ENCODE results near the gene CASP6. TPM values are rescaled to one million over a fixed set of nuclear protein-coding genes. Genes with fewer than 3 reads are reported as not detected.

CASP6 gene
- total RNA-seq, result 100 to 1,000 TPM in 1 of 4 donors, 10 to 100 TPM in 3; 17.0 to 121 (median 43.7) TPM

DNA sequence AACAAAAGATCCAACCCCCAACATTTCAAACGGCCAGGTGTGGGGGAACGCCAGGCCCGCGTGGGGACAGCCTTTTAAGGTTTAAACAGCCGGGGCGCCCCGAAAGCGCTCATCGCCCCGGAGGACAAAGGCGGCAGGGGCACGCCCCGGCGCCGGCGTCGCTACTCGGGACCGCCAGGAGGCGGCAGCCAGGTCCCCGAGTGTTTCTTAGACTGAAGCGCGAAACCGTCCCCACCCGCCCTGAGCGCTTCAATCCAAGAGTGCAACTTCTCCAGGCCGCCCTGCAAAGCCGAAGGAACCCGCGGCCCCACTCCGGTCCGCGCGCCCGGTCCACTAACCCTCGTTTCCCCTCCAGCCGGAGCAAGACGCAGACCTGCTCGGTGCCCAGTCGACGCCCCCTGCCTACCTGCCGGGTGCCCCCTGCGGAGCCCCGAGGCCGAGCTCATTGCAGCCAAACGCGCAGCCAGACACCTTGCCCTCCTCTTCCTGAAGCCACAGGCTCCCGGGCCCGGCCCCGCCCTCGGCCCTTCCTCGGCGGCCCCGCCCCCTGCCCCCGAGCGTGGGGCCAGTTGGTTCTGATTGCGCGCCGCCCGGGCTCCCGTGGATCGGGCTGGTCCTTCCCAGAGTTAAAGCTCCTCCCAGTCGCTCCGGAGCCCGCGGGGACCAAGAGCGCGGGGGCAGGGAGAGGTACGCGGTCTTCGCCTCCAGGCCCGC is at the start of gene CASP6:
TSS of gene CASP6 (minus strand) at position 496 of the 714 bp plus-strand sequence. CDS start at position 446, 50 bp downstream.
- intact Hi-C loops (cut with DNase I; ENCODE audit: low total_unique reads), result loop anchor here (10.0 kb wide), 1 partner anchor 268 kb away; the partner anchor contains the start of gene SEC24B
- TF ChIP-seq, protein P1, sequence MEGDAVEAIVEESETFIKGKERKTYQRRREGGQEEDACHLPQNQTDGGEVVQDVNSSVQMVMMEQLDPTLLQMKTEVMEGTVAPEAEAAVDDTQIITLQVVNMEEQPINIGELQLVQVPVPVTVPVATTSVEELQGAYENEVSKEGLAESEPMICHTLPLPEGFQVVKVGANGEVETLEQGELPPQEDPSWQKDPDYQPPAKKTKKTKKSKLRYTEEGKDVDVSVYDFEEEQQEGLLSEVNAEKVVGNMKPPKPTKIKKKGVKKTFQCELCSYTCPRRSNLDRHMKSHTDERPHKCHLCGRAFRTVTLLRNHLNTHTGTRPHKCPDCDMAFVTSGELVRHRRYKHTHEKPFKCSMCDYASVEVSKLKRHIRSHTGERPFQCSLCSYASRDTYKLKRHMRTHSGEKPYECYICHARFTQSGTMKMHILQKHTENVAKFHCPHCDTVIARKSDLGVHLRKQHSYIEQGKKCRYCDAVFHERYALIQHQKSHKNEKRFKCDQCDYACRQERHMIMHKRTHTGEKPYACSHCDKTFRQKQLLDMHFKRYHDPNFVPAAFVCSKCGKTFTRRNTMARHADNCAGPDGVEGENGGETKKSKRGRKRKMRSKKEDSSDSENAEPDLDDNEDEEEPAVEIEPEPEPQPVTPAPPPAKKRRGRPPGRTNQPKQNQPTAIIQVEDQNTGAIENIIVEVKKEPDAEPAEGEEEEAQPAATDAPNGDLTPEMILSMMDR (IDR thresholded peaks at IDR 0.05), result peak; percentile 37 to 76 (median 53)
- TF ChIP-seq POLR2A (IDR thresholded peaks at IDR 0.05), result peak; percentile 32 to 48
- Histone ChIP-seq H3K4me3 (peak within 1 kb of the TSS; percentile 68 to 81), H3K4me1 (peaks cover 0 to 6% of the 10 kb centered on the region in 2 donors), H3K27me3 (no peaks in the 10 kb centered on the region), H3K9me3 (no peaks in the 10 kb centered on the region), H3K36me3 (no peaks in the 10 kb centered on the region), H3K27ac (peak within 1 kb of the TSS; percentile 76 to 87)
- peak; percentile 83 to 85 for DNase-seq

DNA sequence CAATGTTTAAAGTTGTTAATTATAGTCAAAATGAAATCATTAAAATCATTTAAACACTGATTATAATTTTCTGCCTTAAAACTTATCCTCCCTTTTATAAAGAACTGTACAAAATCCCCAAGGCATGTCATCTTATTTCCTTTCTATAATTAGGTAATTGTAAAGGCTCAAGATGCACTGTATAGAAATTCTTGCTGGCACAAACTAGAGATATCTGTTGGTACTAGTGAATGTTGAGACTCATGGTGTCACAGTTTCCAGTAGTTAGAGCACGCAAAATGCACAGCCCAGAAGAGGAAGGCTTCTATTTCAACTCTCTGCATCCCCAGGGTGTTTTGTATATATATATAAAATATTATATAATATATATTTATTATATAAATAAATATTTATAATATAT is 49.3 kb upstream of the CASP6 start:
- Histone ChIP-seq H3K4me3 (no peak overlapping the region), H3K27ac (no peak overlapping the region), H3K4me1 (no peaks in the 10 kb centered on the region), H3K9me3 (no peaks in the 10 kb centered on the region), H3K36me3 (no peaks in the 10 kb centered on the region), H3K27me3 (no peaks in the 10 kb centered on the region)
- no peak for DNase-seq
- intact Hi-C loops (cut with DNase I; ENCODE audit: low total_unique reads), result no loop called here
- TF ChIP-seq, protein P1 (IDR thresholded peaks at IDR 0.05), result no peak
- TF ChIP-seq POLR2A (IDR thresholded peaks at IDR 0.05), result no peak

DNA sequence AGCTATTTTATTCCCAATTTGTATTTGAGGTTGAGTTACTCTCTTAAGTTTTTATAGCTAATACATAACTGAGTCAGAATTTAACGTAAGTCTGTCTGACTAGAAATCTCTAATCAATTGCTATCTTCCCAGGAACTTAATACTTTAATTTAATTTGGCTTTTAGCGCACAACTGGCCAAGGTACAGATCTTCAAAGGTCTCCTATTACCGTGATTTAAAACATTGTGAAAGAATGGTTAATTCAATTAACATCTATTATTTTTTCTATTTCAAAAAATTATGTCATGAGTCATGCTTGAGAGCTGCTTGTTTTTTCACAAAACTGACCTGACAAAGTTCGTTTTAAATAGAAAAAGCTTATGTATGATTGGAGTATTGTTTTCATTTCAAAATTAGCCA is 48.6 kb upstream of the CASP6 start:
- DNase-seq, result no peak
- no peaks in the 10 kb centered on the region for H3K9me3 ChIP-seq
- H3K36me3 ChIP-seq, result no peaks in the 10 kb centered on the region
- no peak overlapping the region for H3K4me3 ChIP-seq
- no peaks in the 10 kb centered on the region for H3K27me3 ChIP-seq
- TF ChIP-seq, protein P1 (IDR thresholded peaks at IDR 0.05), result no peak
- no peak for TF ChIP-seq POLR2A (IDR thresholded peaks at IDR 0.05)
- intact Hi-C loops (cut with DNase I; ENCODE audit: low total_unique reads), result no loop called here
- no peaks in the 10 kb centered on the region for H3K4me1 ChIP-seq
- H3K27ac ChIP-seq, result no peak overlapping the region

DNA sequence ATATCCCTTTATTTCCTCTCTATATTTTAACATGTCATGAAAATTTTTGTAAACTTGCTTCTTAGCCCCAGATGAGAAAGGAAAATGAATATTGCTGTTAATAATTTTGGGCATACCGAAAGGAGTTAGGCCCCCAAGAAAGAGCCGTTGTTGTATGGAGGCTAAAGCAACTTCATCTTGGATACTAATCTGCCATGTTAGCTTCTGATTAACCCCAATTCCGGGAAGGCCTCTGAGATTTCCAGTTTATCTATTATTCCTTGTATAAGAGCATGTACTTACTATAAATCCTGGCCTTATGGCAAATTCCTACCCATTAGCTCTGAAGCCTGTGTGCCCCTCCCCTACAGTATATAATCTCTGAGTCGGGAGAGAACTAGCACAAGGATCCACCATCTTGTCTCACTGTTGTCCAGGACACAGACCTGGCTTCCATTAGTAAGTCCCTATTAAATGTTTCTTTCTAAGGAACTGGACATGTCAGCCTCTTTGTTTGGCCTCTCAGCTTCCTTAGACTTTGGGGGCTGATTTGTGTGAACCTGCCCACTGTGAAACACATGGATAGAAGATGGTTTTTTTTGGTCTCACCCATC is 47.5 kb upstream of the CASP6 start:
- no peak for TF ChIP-seq POLR2A (IDR thresholded peaks at IDR 0.05)
- TF ChIP-seq, protein P1 (IDR thresholded peaks at IDR 0.05), result no peak

DNA sequence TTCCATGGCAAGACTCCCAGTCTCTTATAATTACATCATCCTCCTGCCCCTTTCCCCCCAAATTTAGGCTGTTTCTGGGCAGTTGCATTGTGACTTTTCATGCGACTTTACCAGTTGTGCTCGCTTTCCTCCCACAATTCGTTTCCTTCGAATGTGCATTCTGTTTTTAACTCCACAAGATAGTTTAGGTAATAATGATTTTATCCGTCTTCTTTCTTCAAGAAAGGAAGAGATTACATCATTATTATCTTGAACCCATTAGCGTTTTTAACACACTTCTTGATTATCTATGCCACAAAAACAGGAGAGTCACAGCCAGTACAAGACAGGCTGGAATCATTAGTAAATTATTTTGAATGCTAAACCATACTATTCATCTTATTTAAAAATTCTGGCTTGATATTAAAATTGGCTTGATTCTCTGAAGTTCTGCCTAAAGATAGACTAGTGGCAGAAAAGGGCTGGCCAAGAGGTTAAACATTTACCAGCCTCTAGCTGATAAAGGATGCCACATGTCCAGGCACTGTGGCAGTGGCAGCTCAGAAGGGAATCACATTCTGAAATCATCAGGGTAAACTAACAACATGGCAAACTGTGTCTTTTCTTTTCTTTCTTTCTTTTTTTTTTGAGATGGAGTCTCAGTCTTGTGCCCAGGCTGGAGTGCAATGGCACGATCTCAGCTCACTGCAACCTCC is 46.3 kb upstream of the CASP6 start:
- no peaks in the 10 kb centered on the region for H3K9me3 ChIP-seq
- no peak for TF ChIP-seq POLR2A (IDR thresholded peaks at IDR 0.05)
- no peak overlapping the region for H3K4me3 ChIP-seq
- H3K27ac ChIP-seq, result no peak overlapping the region
- H3K27me3 ChIP-seq, result no peaks in the 10 kb centered on the region
- no peaks in the 10 kb centered on the region for H3K4me1 ChIP-seq
- H3K36me3 ChIP-seq, result no peaks in the 10 kb centered on the region
- intact Hi-C loops (cut with DNase I; ENCODE audit: low total_unique reads), result no loop called here
- no peak for DNase-seq

More for the DNA sequence above, 47.5 kb upstream of the CASP6 start:
- DNase-seq, result no peak
- intact Hi-C loops (cut with DNase I; ENCODE audit: low total_unique reads), result no loop called here
- Histone ChIP-seq H3K27ac (no peak overlapping the region), H3K4me1 (no peaks in the 10 kb centered on the region), H3K36me3 (no peaks in the 10 kb centered on the region), H3K9me3 (no peaks in the 10 kb centered on the region), H3K4me3 (no peak overlapping the region), H3K27me3 (no peaks in the 10 kb centered on the region)

Data from uterus (tissue), 4 donors.